ENCODE measurements around the gene SLC25A48. TPM values are rescaled to one million over a fixed set of nuclear protein-coding genes. Genes with fewer than 3 reads are reported as not detected.

SLC25A48 gene
- total RNA-seq, 1 donor = not detected

GRCh38 chr5:135876146-135876545, 41.7 kb downstream of the SLC25A48 start:
- Histone ChIP-seq H3K27me3 (ENCODE audit: insufficient read depth, low read length) (peaks cover 9% of the 10 kb centered on the region), H3K27ac (ENCODE audit: low read depth, low read length) (no peak overlapping the region), H2AFZ (ENCODE audit: low read length) (no peak overlapping the region), H3K4me3 (ENCODE audit: insufficient read depth, low read length) (no peak overlapping the region), H3K4me1 (ENCODE audit: insufficient read depth, low read length) (no peaks in the 10 kb centered on the region), H4K20me1 (ENCODE audit: insufficient read depth, low read length) (no peaks in the 10 kb centered on the region), H3K79me2 (ENCODE audit: insufficient read depth, low read length) (no peaks in the 10 kb centered on the region), H3K36me3 (ENCODE audit: insufficient read depth, low read length) (no peaks in the 10 kb centered on the region), H3K9me3 (ENCODE audit: low read depth, low read length) (no peaks in the 10 kb centered on the region), H3K4me2 (ENCODE audit: insufficient read depth, low read length) (no peak overlapping the region)
- TF ChIP-seq CTCF (IDR thresholded peaks at IDR 0.05; ENCODE audit: extremely low read depth, low read depth, low read length) = no peak
- DNase-seq (ENCODE audit: insufficient read length, low spot score, missing footprints) = peak; percentile 69

GRCh38 chr5:135877570-135878155, 43.2 kb downstream of the SLC25A48 start:
- no peak for TF ChIP-seq CTCF (IDR thresholded peaks at IDR 0.05; ENCODE audit: extremely low read depth, low read depth, low read length)
- no peaks in the 10 kb centered on the region for H3K36me3 ChIP-seq (ENCODE audit: insufficient read depth, low read length)
- no peak overlapping the region for H3K4me2 ChIP-seq (ENCODE audit: insufficient read depth, low read length)
- H4K20me1 ChIP-seq (ENCODE audit: insufficient read depth, low read length) = no peaks in the 10 kb centered on the region
- H3K27me3 ChIP-seq (ENCODE audit: insufficient read depth, low read length) = peaks cover 15% of the 10 kb centered on the region
- no peak overlapping the region for H3K4me3 ChIP-seq (ENCODE audit: insufficient read depth, low read length)
- H3K79me2 ChIP-seq (ENCODE audit: insufficient read depth, low read length) = no peaks in the 10 kb centered on the region
- no peaks in the 10 kb centered on the region for H3K4me1 ChIP-seq (ENCODE audit: insufficient read depth, low read length)
- H2AFZ ChIP-seq (ENCODE audit: low read length) = no peak overlapping the region
- H3K9me3 ChIP-seq (ENCODE audit: low read depth, low read length) = no peaks in the 10 kb centered on the region
- peak; percentile 66 for DNase-seq (ENCODE audit: insufficient read length, low spot score, missing footprints)
- no peak overlapping the region for H3K27ac ChIP-seq (ENCODE audit: low read depth, low read length)

GRCh38 chr5:135878156-135878620, 43.7 kb downstream of the SLC25A48 start:
- Histone ChIP-seq H3K4me2 (ENCODE audit: insufficient read depth, low read length) (no peak overlapping the region), H3K4me1 (ENCODE audit: insufficient read depth, low read length) (no peaks in the 10 kb centered on the region), H3K27me3 (ENCODE audit: insufficient read depth, low read length) (peaks cover 19% of the 10 kb centered on the region), H3K27ac (ENCODE audit: low read depth, low read length) (no peak overlapping the region), H4K20me1 (ENCODE audit: insufficient read depth, low read length) (no peaks in the 10 kb centered on the region), H3K79me2 (ENCODE audit: insufficient read depth, low read length) (no peaks in the 10 kb centered on the region), H3K4me3 (ENCODE audit: insufficient read depth, low read length) (no peak overlapping the region), H2AFZ (ENCODE audit: low read length) (no peak overlapping the region), H3K9me3 (ENCODE audit: low read depth, low read length) (no peaks in the 10 kb centered on the region), H3K36me3 (ENCODE audit: insufficient read depth, low read length) (no peaks in the 10 kb centered on the region)
- no peak for TF ChIP-seq CTCF (IDR thresholded peaks at IDR 0.05; ENCODE audit: extremely low read depth, low read depth, low read length)
- DNase-seq (ENCODE audit: insufficient read length, low spot score, missing footprints) = peak; percentile 81

- TF ChIP-seq CTCF (IDR thresholded peaks at IDR 0.05; ENCODE audit: extremely low read depth, low read depth, low read length) = no peak
- H3K4me3 ChIP-seq (ENCODE audit: insufficient read depth, low read length) = no peak overlapping the region
- no peak overlapping the region for H3K4me2 ChIP-seq (ENCODE audit: insufficient read depth, low read length)
- H3K9me3 ChIP-seq (ENCODE audit: low read depth, low read length) = no peaks in the 10 kb centered on the region
- H4K20me1 ChIP-seq (ENCODE audit: insufficient read depth, low read length) = no peaks in the 10 kb centered on the region
- H2AFZ ChIP-seq (ENCODE audit: low read length) = no peak overlapping the region
- DNase-seq (ENCODE audit: insufficient read length, low spot score, missing footprints) = peak; percentile 76
- H3K27me3 ChIP-seq (ENCODE audit: insufficient read depth, low read length) = peaks cover 27% of the 10 kb centered on the region
- no peaks in the 10 kb centered on the region for H3K4me1 ChIP-seq (ENCODE audit: insufficient read depth, low read length)
- H3K36me3 ChIP-seq (ENCODE audit: insufficient read depth, low read length) = no peaks in the 10 kb centered on the region
- H3K79me2 ChIP-seq (ENCODE audit: insufficient read depth, low read length) = no peaks in the 10 kb centered on the region
- H3K27ac ChIP-seq (ENCODE audit: low read depth, low read length) = no peak overlapping the region
Observed at GRCh38 chr5:135879591-135879990, 45.1 kb downstream of the SLC25A48 start.
